GM19452 (cell line): ENCODE results near the gene CHFR.
"Not testable (repeated sequence)": the region's sequence is repeated elsewhere in the genome, so short reads cannot be mapped to it uniquely, and the experiment has no call there.

ENCODE experiments used
- ATAC-seq: cut with Tn5 transposase; IDR thresholded peaks from one replicate; pipeline ENCODE4 v1.9.1; 2021; ENCODE audit not compliant: unreplicated experiment

CHFR gene

GRCh38 chr12:132814232-132814631, 73.2 kb downstream of the CHFR start:
- no peak for ATAC-seq

GRCh38 chr12:132813443-132813842, 74.0 kb downstream of the CHFR start:
- no peak for ATAC-seq

GRCh38 chr12:132812631-132813305, 74.6 kb downstream of the CHFR start:
- ATAC-seq = no peak

GRCh38 chr12:132809391-132809790, 78.0 kb downstream of the CHFR start:
- ATAC-seq = not testable (repeated sequence)

GRCh38 chr12:132807295-132808092, 79.9 kb downstream of the CHFR start:
- no peak for ATAC-seq

- ATAC-seq = no peak
These were observed 80.5 kb downstream of the CHFR start for GRCh38 chr12:132806857-132807256.

- ATAC-seq = no peak
These were observed 83.0 kb downstream of the CHFR start for GRCh38 chr12:132804426-132804861.

GRCh38 chr12:132803888-132804287, 83.5 kb downstream of the CHFR start:
- no peak for ATAC-seq

GRCh38 chr12:132803125-132803524, 84.3 kb downstream of the CHFR start:
- ATAC-seq = no peak

GRCh38 chr12:132801741-132802140, 85.7 kb downstream of the CHFR start:
- ATAC-seq = no peak

GRCh38 chr12:132798836-132799235, 88.6 kb downstream of the CHFR start:
- no peak for ATAC-seq

GRCh38 chr12:132797820-132798570, 89.4 kb downstream of the CHFR start:
- ATAC-seq = no peak

GRCh38 chr12:132795847-132796246, 91.6 kb downstream of the CHFR start:
- ATAC-seq = no peak

GRCh38 chr12:132791940-132792339, 95.5 kb downstream of the CHFR start:
- not testable (repeated sequence) for ATAC-seq

- no peak for ATAC-seq
These were observed 98.3 kb downstream of the CHFR start for GRCh38 chr12:132789099-132789471.

GRCh38 chr12:132788375-132789098, 98.9 kb downstream of the CHFR start:
- ATAC-seq = no peak

GRCh38 chr12:132787877-132788276, 99.5 kb downstream of the CHFR start:
- ATAC-seq = no peak

GRCh38 chr12:132786192-132786591, 101.2 kb downstream of the CHFR start:
- ATAC-seq = no peak

- ATAC-seq = no peak
These were observed 102.8 kb downstream of the CHFR start for GRCh38 chr12:132784580-132784979.

GRCh38 chr12:132783917-132784531, 103.4 kb downstream of the CHFR start:
- no peak for ATAC-seq
